Measurements from ENCODE around the gene TRAF2. TPM values are rescaled to one million over a fixed set of nuclear protein-coding genes. Genes with fewer than 3 reads are reported as not detected.
"Not testable (repeated sequence)": the region's sequence is repeated elsewhere in the genome, so short reads cannot be mapped to it uniquely, and the experiment has no call there.

Gene TRAF2
- total RNA-seq, 2 experiments from 2014 or later = 10.6 to 11.6 TPM

- TF ChIP-seq CTCF (IDR thresholded peaks at IDR 0.05) = no peak
Measured at GRCh38 chr9:136867917-136868316, 18.4 kb upstream of the TRAF2 start.

GRCh38 chr9:136868644-136869043, 17.7 kb upstream of the TRAF2 start:
- peak overlapping the region; percentile 62 for H3K27ac Mint-ChIP-seq

More at GRCh38 chr9:136867917-136868316, 18.4 kb upstream of the TRAF2 start:
- ATAC-seq (ENCODE audit: poor library complexity) = no peak
- Histone ChIP-seq H3K4me3 (ENCODE audit: low read length) (no peak overlapping the region), H3K36me3 (ENCODE audit: insufficient read depth, low read length) (peaks cover 13% of the 10 kb centered on the region), H3K4me1 (ENCODE audit: insufficient read depth, low read length) (peaks cover 23% of the 10 kb centered on the region), H3K9me3 (ENCODE audit: control insufficient read depth in 1 of 2, insufficient read depth in 1 of 2, low read length in 2 of 2) (peaks cover 0 to 9% of the 10 kb centered on the region in 2 experiments), H3K27ac (ENCODE audit: low read depth in 1 of 2, low read length in 2 of 2) (no peak overlapping the region), H3K27me3 (ENCODE audit: control insufficient read depth in 1 of 2, insufficient read depth in 2 of 2, low read length in 2 of 2) (no peaks in the 10 kb centered on the region)
- Mint-ChIP-seq H3K36me3 (ENCODE audit: low read depth) (peaks cover 15% of the 10 kb centered on the region), H3K27ac (peak overlapping the region; percentile 62), H3K9me3 (no peaks in the 10 kb centered on the region), H3K4me1 (ENCODE audit: low read depth) (peaks cover 15% of the 10 kb centered on the region), H3K4me3 (peak overlapping the region; percentile 70), H3K27me3 (no peaks in the 10 kb centered on the region)
- DNase-seq = no peak
- ChIA-PET POLR2A (no interaction called here), CTCF (no interaction called here)
- intact Hi-C loops (cut with DNase I, micrococcal nuclease) = loop anchor here (2.0 to 5.0 kb wide), 2 partner anchors 19 to 74 kb away; partner anchors contain the start of genes FBXW5 (in 1 of the 2) and TRAF2 (in 1 of the 2)

GRCh38 chr9:136869611-136870010, 16.7 kb upstream of the TRAF2 start:
- H3K4me3 Mint-ChIP-seq; ATAC-seq (ENCODE audit: poor library complexity); H3K36me3 ChIP-seq (ENCODE audit: insufficient read depth, low read length); H3K9me3 Mint-ChIP-seq; H3K27me3 Mint-ChIP-seq; H3K36me3 Mint-ChIP-seq (ENCODE audit: low read depth); H3K27ac Mint-ChIP-seq; H3K4me3 ChIP-seq (ENCODE audit: low read length); H3K27ac ChIP-seq (ENCODE audit: low read depth in 1 of 2, low read length in 2 of 2); DNase-seq; H3K27me3 ChIP-seq (ENCODE audit: control insufficient read depth in 1 of 2, insufficient read depth in 2 of 2, low read length in 2 of 2); CTCF ChIA-PET; H3K4me1 Mint-ChIP-seq (ENCODE audit: low read depth): not testable (repeated sequence)
- intact Hi-C loops (cut with DNase I, micrococcal nuclease) = loop anchor here in 1 of 2 experiments (5.0 kb wide), 1 partner anchor 73 kb away; the partner anchor contains the start of gene FBXW5
- H3K9me3 ChIP-seq (ENCODE audit: control insufficient read depth in 1 of 2, insufficient read depth in 1 of 2, low read length in 2 of 2) = peaks cover 0 to 12% of the 10 kb centered on the region in 2 experiments
- POLR2A ChIA-PET = interaction anchor here (1.1 kb wide), 1 partner anchor 13 kb away, joined by 4 read pairs; no protein-coding TSS in a partner anchor
- H3K4me1 ChIP-seq (ENCODE audit: insufficient read depth, low read length) = peaks cover 17% of the 10 kb centered on the region

More at GRCh38 chr9:136868644-136869043, 17.7 kb upstream of the TRAF2 start:
- Mint-ChIP-seq H3K4me1 (ENCODE audit: low read depth) (peaks cover 15% of the 10 kb centered on the region), H3K36me3 (ENCODE audit: low read depth) (peaks cover 8% of the 10 kb centered on the region), H3K9me3 (no peaks in the 10 kb centered on the region), H3K27me3 (no peaks in the 10 kb centered on the region), H3K4me3 (peak overlapping the region; percentile 82)
- DNase-seq = peak in 1 of 14 experiments; percentile 16
- ATAC-seq (ENCODE audit: poor library complexity) = no peak
- Histone ChIP-seq H3K36me3 (ENCODE audit: insufficient read depth, low read length) (peaks cover 6% of the 10 kb centered on the region), H3K27ac (ENCODE audit: low read depth in 1 of 2, low read length in 2 of 2) (no peak overlapping the region), H3K9me3 (ENCODE audit: control insufficient read depth in 1 of 2, insufficient read depth in 1 of 2, low read length in 2 of 2) (peaks cover 0 to 12% of the 10 kb centered on the region in 2 experiments), H3K4me1 (ENCODE audit: insufficient read depth, low read length) (peaks cover 23% of the 10 kb centered on the region), H3K4me3 (ENCODE audit: low read length) (no peak overlapping the region), H3K27me3 (ENCODE audit: control insufficient read depth in 1 of 2, insufficient read depth in 2 of 2, low read length in 2 of 2) (no peaks in the 10 kb centered on the region)
- no peak for TF ChIP-seq CTCF (IDR thresholded peaks at IDR 0.05)
- CTCF ChIA-PET = no interaction called here
- intact Hi-C loops (cut with DNase I, micrococcal nuclease) = loop anchor here in 1 of 2 experiments (5.0 kb wide), 1 partner anchor 74 kb away; the partner anchor contains the start of gene FBXW5
- POLR2A ChIA-PET = no interaction called here

DNA sequence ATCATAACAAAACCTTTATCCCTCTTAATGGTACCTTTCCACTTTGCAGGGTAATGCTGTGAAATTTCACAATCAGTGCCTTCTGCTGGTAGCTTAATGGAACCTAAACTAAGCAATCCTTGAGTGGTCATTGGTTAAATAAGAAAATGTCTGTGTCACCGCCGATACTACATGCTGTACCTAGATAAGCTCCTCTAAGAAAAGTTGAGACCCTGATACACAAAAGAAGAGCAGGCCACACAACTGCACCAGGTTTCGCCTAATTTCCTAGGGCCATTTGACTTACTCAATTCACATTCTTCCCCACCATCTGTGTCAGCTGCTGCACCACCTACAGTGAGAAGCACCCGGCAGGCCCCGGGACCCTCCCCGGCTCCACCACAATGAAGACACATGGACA, 11.2 kb upstream of the TRAF2 start:
- no peak for TF ChIP-seq CTCF (IDR thresholded peaks at IDR 0.05)
- Histone ChIP-seq H3K27ac (ENCODE audit: low read depth in 1 of 2, low read length in 2 of 2) (no peak overlapping the region), H3K36me3 (ENCODE audit: insufficient read depth, low read length) (no peaks in the 10 kb centered on the region), H3K4me1 (ENCODE audit: insufficient read depth, low read length) (no peaks in the 10 kb centered on the region), H3K4me3 (ENCODE audit: low read length) (no peak overlapping the region), H3K9me3 (ENCODE audit: control insufficient read depth in 1 of 2, insufficient read depth in 1 of 2, low read length in 2 of 2) (peaks cover 0 to 12% of the 10 kb centered on the region in 2 experiments), H3K27me3 (ENCODE audit: control insufficient read depth in 1 of 2, insufficient read depth in 2 of 2, low read length in 2 of 2) (no peaks in the 10 kb centered on the region)
- H3K27me3 Mint-ChIP-seq = no peaks in the 10 kb centered on the region
- CTCF ChIA-PET = no interaction called here
- no peak overlapping the region for H3K4me3 Mint-ChIP-seq
- no peak for DNase-seq
- intact Hi-C loops (cut with DNase I, micrococcal nuclease) = no loop called here
- POLR2A ChIA-PET = interaction anchor here (0.6 kb wide), 1 partner anchor 16 kb away, joined by 3 read pairs; no protein-coding TSS in a partner anchor
- no peak overlapping the region for H3K27ac Mint-ChIP-seq
- H3K36me3 Mint-ChIP-seq (ENCODE audit: low read depth) = no peaks in the 10 kb centered on the region
- H3K4me1 Mint-ChIP-seq (ENCODE audit: low read depth) = no peaks in the 10 kb centered on the region
- H3K9me3 Mint-ChIP-seq = no peaks in the 10 kb centered on the region
- ATAC-seq (ENCODE audit: poor library complexity) = no peak

All from CD4-positive, alpha-beta T cell (primary cell).